ENCODE results near the gene ANKRD42.
A peak's percentile ranks its signal among the peaks of the same experiment; 100 is the strongest.
"Not testable (repeated sequence)": the region's sequence is repeated elsewhere in the genome, so short reads cannot be mapped to it uniquely, and the experiment has no call there.

The ANKRD42 gene

DNA sequence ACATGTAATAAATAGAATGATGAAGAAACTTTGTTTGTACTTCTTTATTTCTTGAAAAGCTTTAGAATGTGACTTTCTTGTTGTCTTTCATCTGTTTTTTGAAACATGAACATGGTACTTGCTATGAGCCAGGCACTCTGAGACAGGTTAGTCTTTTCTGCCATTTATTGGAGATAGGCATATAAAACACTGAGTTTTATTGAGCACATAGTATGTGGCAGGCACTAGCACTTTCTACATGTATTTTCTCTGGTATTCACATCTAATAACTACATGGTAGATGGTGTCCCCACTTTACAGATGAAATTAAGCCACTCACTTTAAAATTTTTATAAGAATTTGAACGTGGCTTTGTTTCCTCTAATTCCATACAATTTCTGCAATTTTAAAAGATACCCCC lies 7.7 kb upstream of the ANKRD42 start:
- H3K4me3 ChIP-seq (ENCODE audit: low read length), result no peak overlapping the region
- H3K27me3 ChIP-seq (ENCODE audit: control insufficient read depth, insufficient read depth, low read length), result no peaks in the 10 kb centered on the region
- H3K9ac ChIP-seq (ENCODE audit: low read length), result no peak overlapping the region
- H3K9me3 ChIP-seq (ENCODE audit: control insufficient read depth, low read length), result no peaks in the 10 kb centered on the region
- peaks cover 4% of the 10 kb centered on the region for H3K36me3 ChIP-seq (ENCODE audit: control insufficient read depth, insufficient read depth, low read length)
- H3K4me1 ChIP-seq (ENCODE audit: control insufficient read depth, insufficient read depth, low read length), result no peaks in the 10 kb centered on the region

DNA sequence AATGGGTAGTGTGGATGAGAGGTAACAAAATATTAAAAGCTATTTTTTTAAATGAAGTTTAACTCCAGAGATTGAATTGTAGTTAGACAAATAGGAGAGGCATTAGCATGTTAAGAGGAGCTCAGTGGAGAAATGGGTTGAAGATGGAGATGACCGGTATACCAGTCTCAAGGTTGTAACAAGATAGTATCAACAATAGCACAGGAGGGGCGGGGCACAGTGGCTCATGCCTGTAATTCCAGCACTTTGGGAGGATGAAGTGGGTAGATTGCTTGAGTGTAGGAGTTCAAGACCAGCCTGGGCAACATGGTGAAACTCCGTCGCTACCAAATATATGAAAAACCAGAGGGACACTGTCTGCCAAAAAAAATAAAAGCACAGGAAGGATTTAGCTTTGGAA lies 6.0 kb upstream of the ANKRD42 start:
- H3K36me3 ChIP-seq (ENCODE audit: control insufficient read depth, insufficient read depth, low read length), result peaks cover 4% of the 10 kb centered on the region
- H3K4me3 ChIP-seq (ENCODE audit: low read length), result no peak overlapping the region
- H3K27me3 ChIP-seq (ENCODE audit: control insufficient read depth, insufficient read depth, low read length), result no peaks in the 10 kb centered on the region
- H3K9me3 ChIP-seq (ENCODE audit: control insufficient read depth, low read length), result no peaks in the 10 kb centered on the region
- H3K9ac ChIP-seq (ENCODE audit: low read length), result no peak overlapping the region
- peaks cover 6% of the 10 kb centered on the region for H3K4me1 ChIP-seq (ENCODE audit: control insufficient read depth, insufficient read depth, low read length)

DNA sequence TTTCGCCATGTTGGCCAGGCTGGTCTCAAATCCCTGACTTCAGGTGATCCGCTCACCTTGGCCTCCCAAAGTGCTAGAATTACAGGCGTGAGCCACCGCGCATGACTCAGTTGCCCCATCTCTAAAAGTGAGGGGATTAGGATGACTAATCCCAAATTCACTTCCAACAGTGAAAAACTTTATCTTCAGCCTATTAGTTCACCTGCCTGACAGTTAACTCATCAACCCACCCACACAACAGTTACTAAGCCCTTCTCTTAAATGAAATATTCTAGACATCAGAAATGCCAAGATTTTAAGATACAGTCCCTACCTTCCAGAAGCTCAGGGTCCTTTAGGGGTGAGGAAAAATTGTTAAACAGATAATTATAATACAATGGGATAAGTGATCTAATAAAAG lies 2.0 kb upstream of the ANKRD42 start:
- Histone ChIP-seq H3K9me3 (ENCODE audit: control insufficient read depth, low read length) (no peaks in the 10 kb centered on the region), H3K9ac (ENCODE audit: low read length) (no peak overlapping the region), H3K4me1 (ENCODE audit: control insufficient read depth, insufficient read depth, low read length) (peaks cover 22% of the 10 kb centered on the region), H3K27me3 (ENCODE audit: control insufficient read depth, insufficient read depth, low read length) (no peaks in the 10 kb centered on the region), H3K4me3 (ENCODE audit: low read length) (no peak overlapping the region), H3K36me3 (ENCODE audit: control insufficient read depth, insufficient read depth, low read length) (no peaks in the 10 kb centered on the region)

DNA sequence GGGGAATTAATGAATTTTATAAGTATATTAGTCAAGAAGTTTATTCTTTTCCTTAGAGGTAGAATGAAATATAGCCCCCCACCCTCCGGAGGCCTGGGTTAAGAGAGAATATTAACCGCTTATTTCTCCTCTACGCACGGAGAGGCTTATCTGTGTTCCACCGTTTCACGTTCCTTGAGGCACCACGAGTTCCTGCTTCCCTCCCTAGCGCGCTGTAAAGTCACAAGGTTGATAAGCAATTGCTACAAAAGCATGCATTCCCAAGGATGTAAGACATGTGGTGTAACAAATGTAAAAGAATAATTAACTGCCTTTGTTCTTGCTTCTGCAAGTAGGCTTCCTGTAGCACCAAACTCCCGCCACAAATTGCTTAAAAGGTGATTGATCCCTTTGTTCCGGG lies 1.5 kb upstream of the ANKRD42 start:
- H3K4me1 ChIP-seq (ENCODE audit: control insufficient read depth, insufficient read depth, low read length), result peaks cover 25% of the 10 kb centered on the region
- no peaks in the 10 kb centered on the region for H3K27me3 ChIP-seq (ENCODE audit: control insufficient read depth, insufficient read depth, low read length)
- H3K9me3 ChIP-seq (ENCODE audit: control insufficient read depth, low read length), result no peaks in the 10 kb centered on the region
- H3K36me3 ChIP-seq (ENCODE audit: control insufficient read depth, insufficient read depth, low read length), result no peaks in the 10 kb centered on the region
- H3K4me3 ChIP-seq (ENCODE audit: low read length), result no peak overlapping the region
- peak overlapping the region; percentile 92 for H3K9ac ChIP-seq (ENCODE audit: low read length)

DNA sequence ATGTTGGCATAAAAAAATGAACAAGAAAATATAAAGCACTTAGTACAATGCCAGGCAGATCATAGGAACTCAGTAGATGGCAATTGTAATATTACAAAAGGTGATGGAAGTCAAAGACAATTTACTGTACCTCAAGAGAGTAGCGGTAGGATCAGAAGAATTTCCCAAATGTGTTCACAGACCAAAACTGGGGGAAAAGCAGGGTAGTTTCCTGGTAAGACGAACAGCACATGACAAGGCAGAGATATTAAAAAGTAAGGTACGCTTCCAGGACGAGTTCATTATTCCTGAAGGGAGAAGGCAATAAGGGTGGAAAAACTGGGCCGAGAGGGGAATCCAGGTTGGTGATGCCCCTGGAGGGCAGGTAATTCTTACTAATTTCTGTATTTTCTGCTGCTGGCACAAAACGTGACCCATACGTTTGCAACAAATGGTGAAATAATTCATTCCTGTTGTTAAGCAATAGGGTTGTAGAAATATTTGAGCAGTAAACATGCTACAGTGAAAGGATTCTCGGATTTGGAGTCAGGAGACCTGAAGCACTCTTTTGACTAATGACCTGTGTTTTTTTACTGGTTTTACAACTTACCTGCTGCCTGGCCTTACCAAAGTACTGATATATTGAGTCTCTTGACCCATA lies 786 bp upstream of the ANKRD42 start:
- peak overlapping the region; percentile 92 for H3K9ac ChIP-seq (ENCODE audit: low read length)
- no peaks in the 10 kb centered on the region for H3K27me3 ChIP-seq (ENCODE audit: control insufficient read depth, insufficient read depth, low read length)
- H3K4me1 ChIP-seq (ENCODE audit: control insufficient read depth, insufficient read depth, low read length), result peaks cover 25% of the 10 kb centered on the region
- H3K4me3 ChIP-seq (ENCODE audit: low read length), result peak overlapping the region; percentile 86
- no peaks in the 10 kb centered on the region for H3K9me3 ChIP-seq (ENCODE audit: control insufficient read depth, low read length)
- no peaks in the 10 kb centered on the region for H3K36me3 ChIP-seq (ENCODE audit: control insufficient read depth, insufficient read depth, low read length)

DNA sequence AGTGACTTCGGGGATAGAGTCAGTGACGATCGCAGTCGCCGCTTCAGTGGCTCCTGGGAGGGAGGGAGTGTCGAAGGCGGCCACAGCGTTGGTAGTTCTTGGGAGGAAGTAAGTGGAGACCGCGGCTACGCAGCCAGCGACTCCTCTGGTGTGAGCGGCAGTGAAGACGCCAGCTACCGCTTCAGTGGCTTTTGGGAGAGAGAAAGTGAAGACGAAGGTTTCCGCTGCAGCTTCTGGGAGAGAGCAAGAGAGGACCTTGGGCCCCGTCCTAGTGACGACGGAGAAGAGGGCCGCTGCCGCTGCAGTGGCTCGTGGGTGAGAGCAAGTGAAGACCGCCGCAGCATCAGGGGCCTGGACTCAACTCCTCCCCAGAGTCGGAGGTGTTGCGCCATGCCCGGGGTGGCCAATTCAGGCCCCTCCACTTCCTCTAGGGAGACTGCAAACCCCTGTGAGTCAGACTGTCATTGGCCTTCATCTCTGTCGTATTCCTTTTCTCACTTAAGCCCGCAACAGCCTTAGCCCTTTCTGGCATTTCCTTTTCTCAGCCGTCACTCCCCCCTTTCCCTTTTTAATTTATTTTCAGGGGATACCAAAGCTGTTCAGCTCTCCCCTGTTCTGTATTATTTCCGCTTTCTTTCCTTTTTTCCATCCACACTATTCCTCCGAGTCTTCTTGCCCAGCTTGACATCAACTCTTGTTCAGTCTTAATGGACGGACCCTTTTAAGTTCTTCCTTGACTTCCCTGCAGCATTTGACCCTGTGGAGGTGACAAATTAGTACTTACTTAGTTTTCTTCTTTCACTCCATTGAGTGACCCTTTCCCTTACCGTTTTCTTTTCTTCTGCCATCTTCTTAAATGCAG lies 1.0 kb downstream of the ANKRD42 start:
- Histone ChIP-seq H3K4me1 (ENCODE audit: control insufficient read depth, insufficient read depth, low read length) (peaks cover 28% of the 10 kb centered on the region), H3K27me3 (ENCODE audit: control insufficient read depth, insufficient read depth, low read length) (no peaks in the 10 kb centered on the region), H3K9ac (ENCODE audit: low read length) (peak overlapping the region; percentile 92), H3K4me3 (ENCODE audit: low read length) (peak overlapping the region; percentile 86), H3K9me3 (ENCODE audit: control insufficient read depth, low read length) (no peaks in the 10 kb centered on the region), H3K36me3 (ENCODE audit: control insufficient read depth, insufficient read depth, low read length) (no peaks in the 10 kb centered on the region)

DNA sequence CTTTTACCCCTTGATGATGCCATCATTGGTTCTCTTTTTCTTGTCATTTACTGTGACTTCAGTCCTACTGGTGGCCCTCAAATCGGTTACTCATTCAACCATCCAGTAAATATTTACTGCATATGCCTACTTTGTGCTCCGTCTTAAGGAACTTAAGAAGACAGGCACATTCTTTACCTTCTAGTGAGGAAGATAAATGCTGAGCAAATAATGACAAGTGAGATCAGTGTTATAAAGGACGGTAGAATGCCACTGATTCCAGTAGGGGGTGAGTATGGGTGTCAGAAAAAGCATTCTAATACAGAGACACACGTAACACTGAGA lies 1.6 kb downstream of the ANKRD42 start:
- Histone ChIP-seq H3K9ac (ENCODE audit: low read length) (peak overlapping the region; percentile 92), H3K4me3 (ENCODE audit: low read length) (peak overlapping the region; percentile 86), H3K27me3 (ENCODE audit: control insufficient read depth, insufficient read depth, low read length) (no peaks in the 10 kb centered on the region), H3K4me1 (ENCODE audit: control insufficient read depth, insufficient read depth, low read length) (peaks cover 33% of the 10 kb centered on the region), H3K9me3 (ENCODE audit: control insufficient read depth, low read length) (no peaks in the 10 kb centered on the region), H3K36me3 (ENCODE audit: control insufficient read depth, insufficient read depth, low read length) (no peaks in the 10 kb centered on the region)

DNA sequence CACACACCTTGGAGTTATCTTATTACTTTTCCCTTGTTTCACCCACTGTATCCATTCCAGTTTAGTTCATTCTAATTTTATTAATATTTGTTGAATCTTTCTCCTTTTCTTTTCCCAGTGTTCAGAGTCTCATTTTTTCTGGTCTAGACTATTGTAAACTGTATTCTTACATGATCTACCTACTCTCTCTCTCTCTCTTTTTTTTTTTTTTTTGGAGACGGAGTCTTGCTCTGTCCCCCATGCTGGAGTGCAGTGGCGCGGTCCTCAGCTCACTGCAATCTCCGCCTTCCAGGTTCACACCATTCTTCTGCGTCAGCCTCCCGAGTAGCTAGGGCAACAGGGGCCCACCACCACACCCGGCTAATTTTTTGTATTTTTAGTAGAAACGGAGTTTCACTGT lies 2.1 kb downstream of the ANKRD42 start:
- Histone ChIP-seq H3K4me3 (ENCODE audit: low read length) (no peak overlapping the region), H3K36me3 (ENCODE audit: control insufficient read depth, insufficient read depth, low read length) (no peaks in the 10 kb centered on the region), H3K9me3 (ENCODE audit: control insufficient read depth, low read length) (no peaks in the 10 kb centered on the region), H3K27me3 (ENCODE audit: control insufficient read depth, insufficient read depth, low read length) (no peaks in the 10 kb centered on the region), H3K4me1 (ENCODE audit: control insufficient read depth, insufficient read depth, low read length) (peaks cover 33% of the 10 kb centered on the region), H3K9ac (ENCODE audit: low read length) (no peak overlapping the region)

DNA sequence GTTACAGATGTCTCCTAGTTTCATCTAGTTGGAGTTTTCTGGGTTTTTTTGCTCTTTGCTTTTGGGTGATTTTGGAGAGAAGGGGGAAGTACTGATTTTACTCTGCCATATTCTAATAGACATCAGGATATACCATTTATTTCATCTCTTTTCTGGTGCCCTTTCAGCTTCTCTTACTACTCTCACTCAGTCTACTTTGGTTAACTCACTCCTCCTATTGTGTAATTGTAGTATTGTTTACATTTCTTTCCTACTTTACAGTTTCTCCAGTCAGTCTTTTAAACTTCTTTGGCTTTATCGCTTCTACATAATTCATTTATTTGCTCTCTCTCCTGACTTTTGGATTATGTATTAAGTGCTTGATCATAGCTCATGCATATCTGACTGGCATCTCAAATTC lies 6.5 kb downstream of the ANKRD42 start:
- Histone ChIP-seq H3K9me3 (ENCODE audit: control insufficient read depth, low read length) (no peaks in the 10 kb centered on the region), H3K27me3 (ENCODE audit: control insufficient read depth, insufficient read depth, low read length) (no peaks in the 10 kb centered on the region), H3K4me1 (ENCODE audit: control insufficient read depth, insufficient read depth, low read length) (peaks cover 18% of the 10 kb centered on the region), H3K9ac (ENCODE audit: low read length) (no peak overlapping the region), H3K4me3 (ENCODE audit: low read length) (no peak overlapping the region), H3K36me3 (ENCODE audit: control insufficient read depth, insufficient read depth, low read length) (no peaks in the 10 kb centered on the region)

DNA sequence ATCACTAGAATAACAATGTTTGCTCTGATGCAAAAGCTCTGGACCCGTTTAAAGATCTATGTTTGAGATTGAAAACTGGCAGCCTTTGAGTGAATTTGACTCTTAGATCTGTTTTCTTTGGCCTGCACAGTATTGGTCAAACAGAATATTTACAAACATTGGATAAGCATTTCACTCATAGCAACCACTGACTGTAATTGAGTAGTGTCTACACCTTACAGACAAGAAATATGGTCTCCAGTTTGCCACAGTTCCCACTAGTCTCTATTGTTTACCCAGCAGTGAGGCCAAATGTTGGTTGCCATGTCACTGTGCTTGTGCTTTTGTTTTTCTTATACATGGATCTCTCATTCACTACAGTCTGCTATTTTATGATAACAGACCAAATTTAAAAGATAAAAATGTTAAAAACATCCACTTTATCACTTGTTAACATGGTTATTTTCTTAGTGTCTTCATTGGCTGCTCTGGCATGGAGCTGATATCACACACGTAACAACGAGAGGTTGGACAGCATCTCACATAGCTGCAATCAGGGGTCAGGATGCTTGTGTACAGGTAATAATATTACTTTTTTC lies 12.2 kb downstream of the ANKRD42 start:
- H3K36me3 ChIP-seq (ENCODE audit: control insufficient read depth, insufficient read depth, low read length), result no peaks in the 10 kb centered on the region
- no peaks in the 10 kb centered on the region for H3K27me3 ChIP-seq (ENCODE audit: control insufficient read depth, insufficient read depth, low read length)
- H3K9ac ChIP-seq (ENCODE audit: low read length), result no peak overlapping the region

DNA sequence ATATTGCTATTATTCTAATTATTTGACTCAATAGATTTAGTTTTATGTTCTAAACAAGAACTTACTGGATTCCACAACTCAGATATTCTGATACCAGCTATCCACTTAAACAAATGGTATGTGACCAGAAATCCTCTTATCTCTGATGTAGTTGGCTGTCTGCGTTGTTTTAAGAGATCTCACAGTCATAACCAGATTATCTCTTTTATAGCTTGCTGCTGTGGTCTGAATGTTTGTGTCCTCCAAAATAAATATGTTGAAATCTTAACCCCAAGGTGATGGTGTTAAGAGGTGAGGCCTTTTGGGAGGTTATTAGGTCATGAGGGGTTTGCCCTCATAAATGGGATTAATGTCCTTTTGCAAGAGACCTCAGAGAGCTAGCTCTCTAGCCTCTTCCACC lies 12.7 kb downstream of the ANKRD42 start:
- Histone ChIP-seq H3K4me3 (ENCODE audit: low read length) (no peak overlapping the region), H3K27me3 (ENCODE audit: control insufficient read depth, insufficient read depth, low read length) (no peaks in the 10 kb centered on the region), H3K36me3 (ENCODE audit: control insufficient read depth, insufficient read depth, low read length) (no peaks in the 10 kb centered on the region), H3K9me3 (ENCODE audit: control insufficient read depth, low read length) (no peaks in the 10 kb centered on the region), H3K9ac (ENCODE audit: low read length) (no peak overlapping the region), H3K4me1 (ENCODE audit: control insufficient read depth, insufficient read depth, low read length) (no peaks in the 10 kb centered on the region)

More for the DNA sequence above, 12.2 kb downstream of the ANKRD42 start:
- Histone ChIP-seq H3K4me1 (ENCODE audit: control insufficient read depth, insufficient read depth, low read length) (no peaks in the 10 kb centered on the region), H3K4me3 (ENCODE audit: low read length) (no peak overlapping the region), H3K9me3 (ENCODE audit: control insufficient read depth, low read length) (no peaks in the 10 kb centered on the region)

DNA sequence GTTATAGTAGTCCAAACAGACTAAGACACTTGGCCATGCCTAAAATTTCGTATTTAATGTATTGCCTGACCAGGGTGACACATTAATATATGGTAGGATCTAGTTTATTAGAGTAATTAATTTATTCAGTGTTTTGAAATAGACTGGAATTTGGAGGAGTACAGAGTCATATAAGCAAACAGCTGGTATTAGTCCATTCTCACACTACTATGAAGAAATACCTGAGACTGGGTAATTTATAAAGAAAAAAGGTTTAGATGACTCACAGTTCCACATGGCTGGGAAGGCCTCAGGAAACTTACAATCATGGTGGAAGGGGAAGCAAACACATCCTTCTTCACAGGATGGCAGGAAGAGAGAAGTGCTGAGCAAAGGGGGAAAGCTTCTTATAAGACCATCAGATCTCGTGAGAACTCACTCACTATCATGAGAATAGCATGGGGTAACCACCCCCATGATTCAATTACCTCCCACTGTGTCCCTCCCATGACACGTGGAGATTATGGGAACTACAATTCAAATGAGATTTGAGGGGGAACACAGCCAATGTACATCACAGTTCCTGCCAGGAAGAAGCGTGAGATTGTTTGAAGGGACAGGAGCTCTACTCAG lies 13.4 kb downstream of the ANKRD42 start:
- H3K9ac ChIP-seq (ENCODE audit: low read length); H3K4me1 ChIP-seq (ENCODE audit: control insufficient read depth, insufficient read depth, low read length); H3K9me3 ChIP-seq (ENCODE audit: control insufficient read depth, low read length); H3K36me3 ChIP-seq (ENCODE audit: control insufficient read depth, insufficient read depth, low read length); H3K27me3 ChIP-seq (ENCODE audit: control insufficient read depth, insufficient read depth, low read length); H3K4me3 ChIP-seq (ENCODE audit: low read length): not testable (repeated sequence)
